Measurements from ENCODE around the gene DRD5.

Gene DRD5

DNA sequence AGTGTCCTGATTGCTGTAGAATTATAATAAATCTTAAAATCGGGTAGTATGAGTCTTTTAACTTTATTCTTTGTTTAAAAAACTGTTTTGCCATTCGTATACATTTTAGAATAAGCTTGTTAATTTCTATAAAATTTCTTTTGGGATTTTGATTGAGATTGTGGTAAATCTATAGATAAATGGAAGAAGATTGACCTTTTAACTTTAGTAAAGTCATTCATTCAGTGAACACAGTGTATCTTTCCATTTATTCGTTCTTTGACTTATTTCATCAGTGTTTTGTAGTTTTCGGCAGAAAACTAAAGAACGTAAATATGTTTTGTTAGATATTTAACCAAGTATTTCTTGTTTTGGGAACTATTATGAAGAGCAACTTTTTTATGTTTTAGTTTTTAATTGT lies 38.9 kb downstream of the DRD5 start:
- no peak for FAIRE-seq

DNA sequence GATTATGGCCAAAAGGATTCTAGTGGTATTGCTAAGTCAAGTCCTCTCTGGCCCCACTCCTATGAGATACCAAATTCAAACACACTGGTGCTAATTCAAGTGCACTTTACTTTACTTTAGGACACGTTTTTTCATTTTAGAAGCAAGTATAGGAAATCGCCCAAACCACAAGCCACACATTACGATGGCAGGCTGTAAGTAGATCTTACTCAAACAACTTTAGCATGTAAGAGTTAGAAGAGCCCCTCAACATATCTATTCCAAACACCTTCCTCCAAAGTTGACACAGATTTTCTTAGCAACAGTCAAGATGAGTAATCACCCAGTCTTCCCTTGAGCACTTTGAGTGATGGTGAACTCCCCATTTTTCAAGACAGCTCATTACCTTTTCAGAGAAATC lies 43.6 kb downstream of the DRD5 start:
- no peak for FAIRE-seq

DNA sequence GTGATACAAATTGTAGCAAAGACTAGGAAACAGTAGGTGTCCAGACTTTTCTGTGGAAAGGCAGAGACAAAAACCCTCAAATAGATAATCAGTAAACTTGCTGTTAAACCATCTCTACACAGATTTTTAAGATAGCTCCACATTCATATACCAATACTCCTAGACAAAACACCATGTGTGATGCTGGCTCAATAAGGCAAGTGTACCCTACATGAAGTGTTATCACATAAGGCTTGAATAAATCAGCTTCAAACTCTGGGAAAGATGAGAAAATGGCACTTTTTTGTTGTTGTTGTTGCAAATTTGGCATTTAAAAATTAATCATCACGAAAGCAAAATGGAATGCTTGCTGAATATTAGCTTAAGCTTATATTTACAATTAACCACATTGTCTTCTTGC lies 45.1 kb downstream of the DRD5 start:
- no peak for FAIRE-seq

DNA sequence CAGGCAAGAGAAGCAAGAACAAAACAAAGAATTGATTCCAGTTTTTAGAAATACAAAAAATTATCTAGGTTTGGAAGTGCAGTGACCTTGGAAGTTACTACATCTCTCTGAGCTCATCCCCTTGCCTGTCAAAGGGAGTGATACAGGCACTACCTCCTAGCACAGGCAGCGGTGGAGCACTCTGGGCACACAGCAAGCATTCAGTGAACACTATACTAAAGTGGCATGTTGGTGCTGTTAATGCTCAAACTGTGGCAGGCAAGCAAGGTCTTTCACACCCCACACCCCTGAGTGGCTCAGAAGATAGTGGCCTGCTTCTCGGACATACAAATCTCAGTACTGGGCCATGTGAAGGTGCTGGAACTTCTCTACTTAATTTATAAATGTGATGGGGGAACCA lies 51.2 kb downstream of the DRD5 start:
- no peak for FAIRE-seq

DNA sequence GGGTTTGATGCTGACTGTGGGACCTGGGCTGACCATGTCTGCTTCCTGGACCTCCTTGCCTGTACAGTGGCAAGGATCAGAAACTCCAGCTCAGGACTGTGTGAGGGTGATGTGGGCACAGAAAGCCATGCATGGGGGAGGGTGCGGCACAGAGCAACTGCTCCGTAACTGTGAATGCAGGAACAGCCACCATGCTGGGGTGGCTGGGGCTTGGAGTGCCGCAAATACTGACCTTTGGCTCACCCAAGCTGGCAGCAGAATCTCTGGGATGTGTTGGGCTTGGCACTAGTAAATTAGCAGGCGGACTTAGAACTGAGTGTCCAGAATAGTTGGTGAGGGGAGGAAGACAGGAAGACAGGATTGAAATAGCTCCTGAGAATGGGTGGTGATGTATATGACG lies 52.0 kb downstream of the DRD5 start:
- no peak for FAIRE-seq

Measured in TTC549 (cell line).